Panc1 (cell line): ENCODE measurements around the gene CDH23. TPM values are rescaled to one million over a fixed set of nuclear protein-coding genes. Genes with fewer than 3 reads are reported as not detected.
A peak's percentile ranks its signal among the peaks of the same experiment; 100 is the strongest.

Experiments used
- ATAC-seq: fragments of 200-7000 bp; cut with Tn5 transposase; 2 replicates; pipeline ENCODE4 v1.9.1; 2020; ENCODE audit warnings: mild to moderate bottlenecking, moderate library complexity
- BruUV-seq: library from RNA; stranded (reverse); fragments of 400-500 nt; replicated peaks from 2 replicates; lab custom pipeline; 2021; lab: Mats Ljungman, UMichigan
- CTCF ChIA-PET: fragments of 300-600 bp; sonication (Branson Sonifier 250); formaldehyde crosslinking; loops from one replicate; lab custom pipeline; 2022; ENCODE audit warnings: antibody characterized with exemption; lab: Charles Lee
- POLR2A ChIA-PET: fragments of 300-600 bp; sonication (Branson Sonifier 250); formaldehyde crosslinking; loops from one replicate; lab custom pipeline; 2022; ENCODE audit warnings: antibody characterized with exemption; lab: Charles Lee
- DNase-seq: peaks from one replicate; pipeline ENCODE4 v3.0.0-alpha.2; 2010; ENCODE audit warnings: low read depth, low spot score
- H3K27ac ChIP-seq: 2 replicates; pipeline ENCODE4 v1.5.1; 2011; ENCODE audit warnings: mild to moderate bottlenecking, low read length, inconsistent platforms
- H3K27me3 ChIP-seq: fragments of 200-500 bp; sonication (Bioruptor generic); 2 replicates; pipeline ENCODE4 v1.6.0; 2014; ENCODE audit warnings: low read length, inconsistent platforms; ENCODE audit not compliant: control insufficient read depth, insufficient read depth
- H3K36me3 ChIP-seq: fragments of 200-500 bp; sonication (Bioruptor generic); 2 replicates; pipeline ENCODE4 v1.5.1; 2014; ENCODE audit warnings: inconsistent platforms, mild to moderate bottlenecking, low read length, moderate library complexity; ENCODE audit not compliant: control insufficient read depth, insufficient read depth
- H3K4me1 ChIP-seq: 2 replicates; pipeline ENCODE4 v1.5.1; 2011; ENCODE audit warnings: inconsistent platforms, mild to moderate bottlenecking, low read length, moderate library complexity; ENCODE audit not compliant: control insufficient read depth, insufficient read depth
- H3K4me3 ChIP-seq, 2 experiments: 2 replicates each; pipeline ENCODE4 v1.5.1; 2011 to 2012; ENCODE audit warnings: low read depth in 2 of 2, low read length in 2 of 2, mild to moderate bottlenecking in 2 of 2, inconsistent platforms in 1 of 2, moderate library complexity in 1 of 2
- H3K9me3 ChIP-seq: fragments of 200-500 bp; sonication (Bioruptor generic); 2 replicates; pipeline ENCODE4 v1.5.1; 2014; ENCODE audit warnings: low read depth, mild to moderate bottlenecking, inconsistent platforms, low read length, moderate library complexity; ENCODE audit not compliant: control insufficient read depth, insufficient read depth
- CTCF ChIP-seq: fragments of 450-650 bp; IDR thresholded peaks from 2 replicates; pipeline ENCODE4 v1.5.1; 2017; ENCODE audit warnings: mild to moderate bottlenecking
- POLR2AphosphoS5 ChIP-seq: IDR thresholded peaks from 2 replicates; pipeline ENCODE4 v1.6.1; 2012; ENCODE audit warnings: mild to moderate bottlenecking, low read depth, low read length, moderate library complexity
- REST ChIP-seq, 2 experiments: IDR thresholded peaks; 2 replicates each; pipeline ENCODE4 v1.6.1; 2011 to 2012; ENCODE audit warnings: low read depth in 2 of 2, control low read depth in 1 of 2, low read length in 1 of 2, mild to moderate bottlenecking in 1 of 2, moderate library complexity in 1 of 2; ENCODE audit not compliant: insufficient read depth in 1 of 2
- SIN3A ChIP-seq: IDR thresholded peaks from 2 replicates; pipeline ENCODE4 v1.6.1; 2012; ENCODE audit warnings: low read depth, mild to moderate bottlenecking, low read length, moderate library complexity, borderline replicate concordance; ENCODE audit not compliant: insufficient read depth
- TCF7L2 ChIP-seq: IDR thresholded peaks from 2 replicates; pipeline ENCODE4 v1.6.1; 2011; ENCODE audit warnings: mild to moderate bottlenecking, low read depth, low read length, inconsistent platforms
- in situ Hi-C: cut with HindIII; loops from 2 replicates; pipeline ENCODE4 v1.10.0; 2016; ENCODE audit warnings: low sequenced_read_pairs, low pct_unique_long_range_greater_than_20kb
- intact Hi-C: fragments of 100-400 bp; cut with micrococcal nuclease; formaldehyde crosslinking; loops from one replicate; pipeline ENCODE4 v1.10.0; 2022; ENCODE audit not compliant: unreplicated experiment
- total RNA-seq: library from RNA; stranded (reverse); gene quantifications from one replicate; pipeline ENCODE4 v1.2.1, GENCODE V29; 2021; ENCODE audit not compliant: unreplicated experiment

Gene CDH23
- total RNA-seq, 1 experiment from 2014 or later, result 2.7 TPM

GRCh38 chr10:71832967-71833366 is 436.2 kb downstream of the CDH23 start:
- in situ Hi-C loops (no loop called here), intact Hi-C loops (no loop called here)
- ATAC-seq (no peak), DNase-seq (no peak)
- TF ChIP-seq SIN3A (no peak), POLR2AphosphoS5 (no peak), TCF7L2 (no peak), CTCF (no peak), REST (IDR thresholded peaks at IDR 0.05; ENCODE audit: insufficient read depth in 1 of 2, low read depth in 2 of 2, low read length in 1 of 2) (no peak)
- POLR2A ChIA-PET, result interaction anchor here (0.5 to 0.6 kb wide), 2 partner anchors 18 to 28 kb away, joined by 3 to 8 read pairs; partner anchors contain the start of gene PSAP
- Histone ChIP-seq H3K27me3 (no peaks in the 10 kb centered on the region), H3K27ac (no peak overlapping the region; the same call in 1 of the 2 replicates), H3K4me3 (no peak overlapping the region), H3K36me3 (peaks cover 40% of the 10 kb centered on the region), H3K4me1 (peaks cover 52% of the 10 kb centered on the region), H3K9me3 (no peaks in the 10 kb centered on the region)
- CTCF ChIA-PET, result no interaction called here
- no TSS peak for BruUV-seq

- in situ Hi-C loops, result no loop called here
- DNase-seq (no peak), ATAC-seq (no peak)
- Histone ChIP-seq H3K4me3 (no peak overlapping the region), H3K27me3 (no peaks in the 10 kb centered on the region), H3K4me1 (peaks cover 59% of the 10 kb centered on the region), H3K27ac (peak overlapping the region; percentile 4; the same call in 1 of the 2 replicates), H3K9me3 (no peaks in the 10 kb centered on the region), H3K36me3 (peaks cover 33% of the 10 kb centered on the region)
- POLR2A ChIA-PET, result interaction anchor here (0.5 to 0.6 kb wide), 2 partner anchors 17 to 28 kb away, joined by 3 to 8 read pairs; partner anchors contain the start of gene PSAP
- CTCF ChIA-PET, result interaction anchor here (0.6 kb wide), 1 partner anchor 20 kb away, joined by 4 read pairs; no protein-coding TSS in a partner anchor
- no TSS peak for BruUV-seq
- intact Hi-C loops, result no loop called here
- TF ChIP-seq TCF7L2, result no peak
- no peak for TF ChIP-seq CTCF
- TF ChIP-seq POLR2AphosphoS5, result no peak; the same call in 1 of the 2 replicates
- no peak for TF ChIP-seq REST (IDR thresholded peaks at IDR 0.05; ENCODE audit: insufficient read depth in 1 of 2, low read depth in 2 of 2, low read length in 1 of 2)
- TF ChIP-seq SIN3A, result no peak
These were observed 437.0 kb downstream of the CDH23 start for GRCh38 chr10:71833451-71834342.
